Calu3 (cell line): ENCODE measurements around the gene STX3. TPM values are rescaled to one million over a fixed set of nuclear protein-coding genes. Genes with fewer than 3 reads are reported as not detected.

ENCODE experiments used
- BruUV-seq: library from RNA; stranded (reverse); fragments of 400-500 nt; replicated peaks from 2 replicates; lab custom pipeline; 2021; lab: Mats Ljungman, UMichigan
- CTCF ChIA-PET: fragments of 300-600 bp; sonication (Branson Sonifier 250); formaldehyde crosslinking; loops from one replicate; lab custom pipeline; 2022; ENCODE audit warnings: antibody characterized with exemption; lab: Charles Lee
- DNase-seq: peaks from one replicate; pipeline ENCODE4 v3.0.0; 2022
- H3K27ac Mint-ChIP-seq: one replicate; pipeline ENCODE4 v1.8.0; 2022; ENCODE audit warnings: mixed read lengths; ENCODE audit not compliant: unreplicated experiment
- H3K27me3 Mint-ChIP-seq: one replicate; pipeline ENCODE4 v1.8.0; 2022; ENCODE audit warnings: mixed read lengths; ENCODE audit not compliant: unreplicated experiment
- H3K36me3 Mint-ChIP-seq: one replicate; pipeline ENCODE4 v1.8.0; 2022; ENCODE audit warnings: mild to moderate bottlenecking, moderate library complexity, mixed read lengths; ENCODE audit not compliant: insufficient read depth, unreplicated experiment
- H3K4me1 Mint-ChIP-seq: one replicate; pipeline ENCODE4 v1.8.0; 2022; ENCODE audit warnings: mild to moderate bottlenecking, low read depth, mixed read lengths; ENCODE audit not compliant: unreplicated experiment
- H3K4me3 Mint-ChIP-seq: one replicate; pipeline ENCODE4 v1.8.0; 2022; ENCODE audit warnings: mild to moderate bottlenecking, low read depth, moderate library complexity, mixed read lengths; ENCODE audit not compliant: unreplicated experiment
- H3K9me3 Mint-ChIP-seq: one replicate; pipeline ENCODE4 v1.8.0; 2022; ENCODE audit warnings: low read depth, mixed read lengths; ENCODE audit not compliant: unreplicated experiment
- intact Hi-C: fragments of 100-400 bp; cut with micrococcal nuclease; formaldehyde crosslinking; loops from one replicate; pipeline ENCODE4 v1.10.0; 2022; ENCODE audit not compliant: unreplicated experiment
- total RNA-seq: library from RNA; stranded (reverse); gene quantifications from 2 replicates; pipeline ENCODE4 v1.2.3, GENCODE V29; 2022
- TF ChIP-seq, protein P1 (sequence below): fragments of 200-600 bp; IDR thresholded peaks from one replicate; pipeline ENCODE4 v1.8.0; 2022; ENCODE audit warnings: antibody characterized with exemption; ENCODE audit not compliant: unreplicated experiment

STX3 gene
- total RNA-seq, 1 experiment from 2014 or later: 50.1 TPM

DNA sequence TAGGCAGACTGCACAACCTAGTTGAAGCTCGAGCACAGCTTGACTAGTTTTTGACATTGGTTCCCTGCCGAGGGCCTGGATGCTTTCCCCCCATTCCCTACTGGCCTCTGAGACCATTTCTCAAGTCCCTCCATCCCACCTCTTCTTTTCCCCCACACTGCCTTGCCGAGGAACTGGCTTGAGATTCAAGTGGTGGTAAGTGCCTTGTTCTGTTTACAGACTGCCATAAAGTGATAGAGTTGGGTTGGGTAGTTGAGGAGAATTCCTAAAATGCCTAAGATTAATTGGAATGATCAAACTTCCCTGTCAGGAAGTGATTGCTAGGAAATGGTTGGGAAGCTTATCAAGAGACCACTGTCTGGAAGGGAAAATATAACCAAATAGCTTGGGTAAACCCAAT, 39.2 kb downstream of the STX3 start:
- no peak for DNase-seq
- TF ChIP-seq, protein P1, sequence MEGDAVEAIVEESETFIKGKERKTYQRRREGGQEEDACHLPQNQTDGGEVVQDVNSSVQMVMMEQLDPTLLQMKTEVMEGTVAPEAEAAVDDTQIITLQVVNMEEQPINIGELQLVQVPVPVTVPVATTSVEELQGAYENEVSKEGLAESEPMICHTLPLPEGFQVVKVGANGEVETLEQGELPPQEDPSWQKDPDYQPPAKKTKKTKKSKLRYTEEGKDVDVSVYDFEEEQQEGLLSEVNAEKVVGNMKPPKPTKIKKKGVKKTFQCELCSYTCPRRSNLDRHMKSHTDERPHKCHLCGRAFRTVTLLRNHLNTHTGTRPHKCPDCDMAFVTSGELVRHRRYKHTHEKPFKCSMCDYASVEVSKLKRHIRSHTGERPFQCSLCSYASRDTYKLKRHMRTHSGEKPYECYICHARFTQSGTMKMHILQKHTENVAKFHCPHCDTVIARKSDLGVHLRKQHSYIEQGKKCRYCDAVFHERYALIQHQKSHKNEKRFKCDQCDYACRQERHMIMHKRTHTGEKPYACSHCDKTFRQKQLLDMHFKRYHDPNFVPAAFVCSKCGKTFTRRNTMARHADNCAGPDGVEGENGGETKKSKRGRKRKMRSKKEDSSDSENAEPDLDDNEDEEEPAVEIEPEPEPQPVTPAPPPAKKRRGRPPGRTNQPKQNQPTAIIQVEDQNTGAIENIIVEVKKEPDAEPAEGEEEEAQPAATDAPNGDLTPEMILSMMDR: no peak
- Mint-ChIP-seq H3K36me3 (peaks cover 39% of the 10 kb centered on the region), H3K4me3 (no peak overlapping the region), H3K9me3 (no peaks in the 10 kb centered on the region), H3K27me3 (no peaks in the 10 kb centered on the region), H3K4me1 (no peaks in the 10 kb centered on the region), H3K27ac (no peak overlapping the region)
- BruUV-seq: no TSS peak
- CTCF ChIA-PET: interaction anchor here (1.0 kb wide), 1 partner anchor 38 kb away, joined by 3 read pairs; no protein-coding TSS in a partner anchor
- intact Hi-C loops: no loop called here

DNA sequence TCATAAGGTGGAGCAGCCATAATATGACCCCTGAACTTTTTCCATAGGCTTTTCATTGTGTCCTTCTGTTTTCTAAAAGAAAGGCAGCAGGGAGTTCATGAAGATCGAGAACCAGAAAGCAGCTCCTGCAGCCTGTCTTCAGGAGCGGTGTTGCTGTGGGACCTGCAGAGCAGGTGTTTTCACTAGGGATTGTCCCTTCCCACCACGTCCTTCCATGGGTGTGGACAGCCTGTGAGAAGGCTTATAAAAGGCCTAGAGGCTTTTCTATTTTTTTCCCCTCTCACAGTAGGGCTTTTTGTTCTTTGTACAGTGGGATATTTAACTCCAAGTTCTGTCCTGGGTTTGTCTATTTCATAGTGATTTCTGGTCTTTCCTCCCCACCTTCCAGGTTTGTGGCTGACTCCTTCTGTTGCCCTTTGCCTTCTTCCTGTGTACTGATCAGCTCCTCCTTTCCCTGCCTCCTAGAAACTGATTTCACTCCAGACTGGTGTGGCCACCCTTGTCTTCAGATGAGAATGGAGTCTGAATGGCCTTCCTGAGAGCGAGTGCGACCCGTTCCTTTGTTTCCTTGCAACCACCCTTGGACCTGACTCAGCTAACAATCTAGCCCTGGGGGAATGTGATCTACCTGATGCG, 45.3 kb downstream of the STX3 start:
- Mint-ChIP-seq H3K9me3 (no peaks in the 10 kb centered on the region), H3K27ac (no peak overlapping the region), H3K36me3 (peaks cover 35% of the 10 kb centered on the region), H3K4me1 (peaks cover 16% of the 10 kb centered on the region), H3K27me3 (no peaks in the 10 kb centered on the region), H3K4me3 (no peak overlapping the region)
- no TSS peak for BruUV-seq
- DNase-seq: no peak
- CTCF ChIA-PET: interaction anchor here (1.8 kb wide), 1 partner anchor 46 kb away, joined by 14 read pairs; the partner anchor contains the start of gene STX3
- TF ChIP-seq, protein P1: no peak
- intact Hi-C loops: loop anchor here (5.0 kb wide), 1 partner anchor 153 kb away; no protein-coding TSS in a partner anchor

DNA sequence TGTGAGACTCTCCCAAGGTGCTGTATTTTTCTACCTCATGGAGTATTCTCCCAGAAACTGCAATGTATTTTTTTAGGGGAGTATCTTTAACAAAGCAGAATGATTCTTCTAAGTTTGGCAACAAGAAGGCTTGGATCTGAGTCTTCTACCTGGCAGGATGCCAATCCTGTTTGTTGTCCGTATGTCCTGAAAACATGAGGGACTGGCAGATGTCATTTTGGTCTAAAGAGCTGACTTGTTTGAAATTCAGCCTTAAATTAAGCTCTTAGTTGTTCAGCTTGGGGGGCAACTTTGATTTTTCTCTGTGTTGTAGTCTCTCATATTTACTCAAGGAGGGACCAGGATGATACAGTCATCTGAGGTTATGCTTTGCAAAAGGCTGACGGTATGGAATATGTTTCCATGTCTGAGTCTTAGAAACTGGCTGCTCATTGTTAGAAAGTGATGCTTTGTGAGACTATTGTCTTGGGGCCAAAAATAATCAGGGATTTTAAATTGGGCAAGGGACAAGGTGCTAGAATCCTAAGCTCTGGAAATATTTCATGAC, 46.1 kb downstream of the STX3 start:
- Mint-ChIP-seq H3K27me3 (no peaks in the 10 kb centered on the region), H3K4me1 (peaks cover 16% of the 10 kb centered on the region), H3K36me3 (peaks cover 34% of the 10 kb centered on the region), H3K9me3 (no peaks in the 10 kb centered on the region), H3K4me3 (no peak overlapping the region), H3K27ac (no peak overlapping the region)
- intact Hi-C loops: loop anchor here (5.0 kb wide), 1 partner anchor 154 kb away; no protein-coding TSS in a partner anchor
- TF ChIP-seq, protein P1: no peak
- BruUV-seq: no TSS peak
- no peak for DNase-seq
- CTCF ChIA-PET: interaction anchor here (1.0 to 1.8 kb wide), 3 partner anchors 25 to 106 kb away, joined by 3 to 14 read pairs (median 5); partner anchors contain the start of gene STX3

DNA sequence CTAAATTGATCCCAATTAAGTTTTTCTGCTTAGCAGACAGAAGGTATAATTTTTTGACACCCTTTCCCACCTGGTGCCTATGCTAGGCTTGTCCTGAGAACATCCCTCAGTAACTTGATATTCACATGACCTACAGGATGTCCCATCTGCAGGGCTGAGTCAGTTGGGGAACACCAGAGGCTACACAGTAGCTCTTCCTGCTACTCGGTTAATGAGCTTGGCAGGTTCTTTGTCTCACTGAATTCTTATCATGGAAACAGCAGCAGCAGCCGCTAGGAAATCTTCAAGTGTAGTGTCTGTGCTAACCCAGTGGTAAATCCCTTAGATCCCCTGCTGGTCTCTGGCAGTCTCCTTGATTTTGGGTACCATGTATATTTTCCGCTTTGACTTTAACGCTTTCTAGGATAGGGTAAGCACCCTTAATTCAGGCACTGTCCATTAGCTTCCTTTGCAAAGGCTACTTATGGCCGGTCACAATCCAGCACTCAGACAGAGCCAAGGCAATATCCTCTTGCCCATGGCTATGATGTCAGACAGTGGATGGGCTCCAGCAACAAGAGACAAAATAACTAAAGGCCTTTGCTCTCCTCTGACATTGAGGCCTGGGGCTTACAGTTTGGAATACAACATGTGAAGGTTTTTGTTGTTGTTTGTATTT, 46.9 kb downstream of the STX3 start:
- Mint-ChIP-seq H3K4me1 (peaks cover 16% of the 10 kb centered on the region), H3K36me3 (peaks cover 42% of the 10 kb centered on the region), H3K27ac (no peak overlapping the region), H3K27me3 (no peaks in the 10 kb centered on the region), H3K9me3 (no peaks in the 10 kb centered on the region), H3K4me3 (no peak overlapping the region)
- TF ChIP-seq, protein P1: no peak
- CTCF ChIA-PET: interaction anchor here (0.5 to 1.8 kb wide), 4 partner anchors 26 to 157 kb away, joined by 3 to 14 read pairs (median 6); partner anchors contain the start of gene STX3
- no peak for DNase-seq
- TSS peak; percentile 23 for BruUV-seq
- intact Hi-C loops: loop anchor here (1.0 to 5.0 kb wide), 2 partner anchors 48 to 155 kb away; no protein-coding TSS in a partner anchor
